NCI-H128 (cell line): ENCODE measurements around the gene PKHD1.

Source experiments
- DNase-seq: peaks from one replicate; lab custom pipeline; 2025; ENCODE audit not compliant: unreplicated experiment; lab: John Stamatoyannopoulos, UW

The PKHD1 gene

DNA sequence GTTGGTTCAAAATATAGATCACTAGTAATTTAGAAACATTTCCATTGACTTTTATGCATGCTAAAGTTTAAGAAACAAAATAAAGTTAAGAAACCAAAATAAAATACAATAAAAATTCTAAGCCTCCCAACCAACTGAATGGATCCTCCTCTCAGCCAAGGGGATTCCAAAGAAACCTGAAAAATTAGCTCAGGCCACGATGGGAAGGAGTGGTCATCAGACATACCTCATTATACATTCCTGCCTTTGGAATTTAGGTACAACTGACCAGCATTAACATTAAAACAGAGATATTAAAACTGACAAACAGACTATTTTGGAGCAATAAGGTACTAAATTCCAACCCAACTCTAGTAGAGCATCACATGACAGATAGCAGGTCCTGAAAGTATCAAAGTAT lies 275.2 kb downstream of the PKHD1 start:
- DNase-seq: no peak

DNA sequence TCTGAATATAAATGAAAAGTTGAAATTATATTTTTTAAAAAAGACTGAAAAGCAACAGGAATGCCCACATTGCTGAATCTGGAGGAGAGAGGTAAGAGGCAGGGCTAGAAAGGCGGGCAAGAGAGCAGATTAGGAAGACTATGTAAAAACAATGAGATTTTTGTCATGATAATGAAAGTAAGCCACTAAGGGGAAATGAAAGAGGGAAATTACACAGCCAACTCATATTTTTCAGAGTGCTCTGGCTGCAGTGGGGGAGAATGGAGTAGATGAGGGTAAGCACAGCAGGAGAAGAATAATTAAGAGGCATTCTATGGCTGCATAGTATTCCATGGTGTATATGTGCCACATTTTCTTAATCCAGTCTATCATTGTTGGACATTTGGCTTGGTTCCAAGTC lies 281.9 kb downstream of the PKHD1 start:
- DNase-seq: no peak

DNA sequence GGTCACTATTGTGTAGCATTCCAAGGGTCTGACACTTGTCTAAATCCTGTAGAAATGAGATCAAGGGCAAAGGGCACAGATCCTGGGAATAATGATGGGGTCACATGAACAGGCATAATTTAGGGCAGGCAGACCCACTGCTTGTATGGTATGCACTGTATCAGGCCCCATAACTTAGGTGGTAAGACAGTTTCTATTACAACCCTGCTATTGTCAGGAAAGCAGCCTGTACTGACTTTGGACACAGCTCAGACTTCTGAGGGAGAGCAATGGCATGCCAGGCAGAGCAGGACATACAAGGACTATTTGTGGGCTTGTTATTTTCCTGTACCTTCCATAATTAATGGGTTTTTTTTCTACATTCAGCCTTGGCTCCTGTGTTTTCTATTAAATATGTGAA lies 286.8 kb downstream of the PKHD1 start:
- DNase-seq: no peak

DNA sequence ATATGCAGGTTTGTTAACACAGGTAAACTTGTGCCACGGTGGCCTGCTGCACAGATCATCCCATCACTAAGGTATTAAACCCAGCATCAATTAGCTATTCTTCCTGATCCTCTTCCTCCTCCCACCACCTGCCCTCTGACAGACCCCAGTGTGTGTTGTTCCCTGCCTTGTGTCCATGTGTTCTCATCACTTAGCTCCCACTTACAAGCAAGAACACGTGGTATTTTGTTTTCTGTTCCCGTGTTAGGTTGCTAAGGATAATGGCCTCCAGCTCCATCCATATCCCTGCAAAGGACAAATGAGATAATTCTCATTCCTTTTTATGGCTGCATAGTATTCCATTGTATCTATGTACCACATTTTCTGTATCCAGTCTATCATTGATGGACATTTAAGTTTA lies 294.0 kb downstream of the PKHD1 start:
- DNase-seq: no peak

DNA sequence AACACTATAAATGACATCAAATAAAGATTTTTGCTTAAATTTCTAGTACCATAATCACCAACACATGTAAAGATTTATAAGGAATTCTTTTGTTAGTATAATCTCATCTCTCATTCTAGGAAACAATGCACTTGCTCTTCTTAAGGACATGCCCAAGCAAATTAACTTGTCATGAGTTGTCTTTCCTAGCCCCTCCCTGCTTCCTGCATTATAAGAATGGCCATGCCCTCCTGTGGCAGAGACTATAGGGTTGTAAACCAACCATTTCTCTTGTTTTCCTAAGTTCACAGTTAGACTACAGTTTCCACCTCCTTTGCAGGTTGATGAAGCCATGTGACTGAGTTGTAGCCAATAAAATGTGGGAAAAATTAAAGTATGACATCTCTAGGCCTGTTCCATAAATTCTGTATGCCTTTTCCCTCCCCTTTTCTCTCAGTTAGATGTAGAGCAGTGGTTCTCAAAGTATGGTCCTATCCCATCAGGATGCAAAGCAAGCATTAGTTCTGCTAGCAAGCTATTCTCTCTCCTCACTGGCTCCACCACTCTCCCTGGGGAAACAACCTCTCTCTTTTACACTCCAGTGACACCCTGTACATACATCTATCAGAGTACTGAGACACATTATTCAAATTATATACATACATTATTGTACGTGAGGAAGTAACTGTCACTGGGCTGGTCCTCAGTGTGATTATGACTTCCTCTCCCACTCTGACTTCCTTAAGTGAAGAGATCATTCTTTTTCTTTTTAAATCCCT lies 295.0 kb downstream of the PKHD1 start:
- no peak for DNase-seq

DNA sequence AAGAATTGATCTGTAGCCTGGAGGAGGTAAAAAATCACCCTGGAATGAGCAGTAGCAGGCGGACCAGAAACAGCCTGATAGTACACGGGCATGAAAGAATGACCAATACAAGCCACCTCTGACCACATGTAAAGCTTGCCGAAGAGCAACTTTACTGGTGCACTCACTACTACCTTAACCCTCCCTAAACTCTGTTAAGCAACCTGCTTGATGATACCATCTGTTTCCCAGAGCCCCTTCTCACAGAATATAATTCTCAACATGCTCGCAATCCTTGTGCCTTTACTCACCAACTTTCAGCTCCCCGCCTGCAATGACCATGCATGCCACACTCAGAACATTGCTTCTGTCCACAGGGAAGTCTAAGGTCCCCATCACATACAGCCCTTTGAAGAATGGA lies 296.5 kb downstream of the PKHD1 start:
- DNase-seq: no peak

DNA sequence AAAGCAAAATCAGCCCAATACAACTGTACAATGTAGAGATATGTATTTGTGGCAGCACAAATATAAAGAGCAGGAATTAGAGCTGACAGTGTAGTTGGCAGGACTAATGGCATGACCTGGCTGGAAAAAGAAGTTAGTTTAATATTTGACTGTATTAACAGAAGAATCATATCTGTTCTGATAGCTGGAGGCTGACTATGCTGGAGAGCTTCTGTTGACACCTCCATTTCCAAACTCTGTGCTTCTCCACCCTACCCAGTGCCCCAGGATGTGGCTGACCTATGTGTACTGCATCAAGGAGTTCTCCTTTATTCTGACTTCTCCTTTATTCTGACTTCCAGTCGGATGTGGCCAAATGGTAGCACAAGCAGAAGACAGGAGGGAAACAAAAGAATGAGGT lies 299.3 kb downstream of the PKHD1 start:
- no peak for DNase-seq

DNA sequence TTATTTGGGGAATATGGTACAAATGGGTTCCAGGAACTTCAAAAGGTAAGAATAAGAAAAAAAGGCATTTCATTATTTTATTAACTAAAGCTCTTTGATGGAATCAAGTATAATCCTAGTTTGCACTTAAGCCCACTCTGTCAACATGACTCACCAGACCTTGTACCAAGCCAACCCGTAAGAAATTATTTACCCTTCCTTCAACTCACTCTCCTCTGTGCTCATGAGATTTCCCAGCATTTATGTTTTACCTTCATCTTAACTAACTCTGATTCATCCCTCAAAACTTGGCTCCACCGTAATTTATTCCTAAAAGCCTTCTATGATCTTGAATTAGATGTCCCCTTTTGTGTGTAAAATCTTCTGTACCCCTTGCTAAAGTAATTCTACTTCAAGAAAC lies 308.7 kb downstream of the PKHD1 start:
- DNase-seq: no peak

DNA sequence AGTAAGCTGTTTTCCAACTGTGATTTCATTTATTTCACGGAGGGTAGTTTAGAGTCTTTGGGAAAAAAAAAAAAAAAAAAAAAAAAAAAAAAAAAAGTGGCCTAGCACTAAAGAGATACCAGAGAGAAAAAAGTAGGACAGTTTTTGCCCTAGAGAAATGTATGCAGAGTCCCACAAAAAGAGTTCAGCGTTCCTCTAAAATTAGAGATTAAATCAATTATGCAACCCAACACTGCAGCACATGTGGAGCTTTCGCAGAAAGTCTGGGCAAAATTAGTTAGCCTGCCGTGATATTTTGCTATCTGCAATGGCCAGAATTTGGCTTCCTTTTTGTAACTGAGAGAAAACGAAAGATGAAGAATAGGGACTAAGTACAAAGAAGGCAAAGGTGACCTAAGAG lies 309.8 kb downstream of the PKHD1 start:
- no peak for DNase-seq

DNA sequence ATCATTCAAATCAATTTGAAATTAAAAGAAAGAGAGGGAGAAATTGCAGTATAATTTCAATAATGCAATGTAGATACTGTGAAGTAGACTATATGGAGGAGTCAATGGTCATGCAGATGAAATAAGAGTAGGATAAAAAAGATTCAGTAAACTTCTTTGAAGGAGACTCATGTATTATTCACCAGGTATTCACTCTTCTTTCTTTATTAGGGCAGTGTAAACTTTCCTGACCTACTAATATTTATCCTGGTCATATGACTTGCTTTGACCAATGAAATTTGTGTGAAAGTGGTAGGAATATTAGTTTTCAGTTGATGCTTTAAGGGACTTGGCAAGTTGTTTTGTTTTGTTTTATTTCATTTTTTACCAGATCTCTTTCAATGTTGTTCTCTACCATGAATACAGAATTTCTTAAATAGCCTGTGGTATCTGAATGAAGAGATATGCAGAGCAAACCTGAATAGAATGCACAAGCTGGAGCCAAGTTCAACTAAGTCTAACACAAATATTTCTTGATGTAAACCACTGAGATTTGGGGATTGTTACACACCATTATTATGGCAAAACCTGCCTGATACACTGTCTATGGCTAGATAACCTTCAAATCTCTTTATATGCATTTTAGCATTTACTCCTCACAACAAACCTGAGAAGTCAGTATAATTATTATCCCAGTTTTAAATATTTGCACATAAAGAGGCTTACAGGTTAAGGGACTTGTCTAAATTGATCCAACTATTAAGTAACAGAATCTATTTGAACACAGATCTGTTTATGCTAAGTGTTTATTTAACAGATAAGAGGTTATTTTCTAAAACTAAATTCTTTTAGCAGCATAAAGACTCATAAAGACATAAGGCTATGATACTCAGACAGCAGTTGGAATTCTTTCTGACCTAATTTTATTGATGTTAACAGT lies 311.2 kb downstream of the PKHD1 start:
- no peak for DNase-seq

DNA sequence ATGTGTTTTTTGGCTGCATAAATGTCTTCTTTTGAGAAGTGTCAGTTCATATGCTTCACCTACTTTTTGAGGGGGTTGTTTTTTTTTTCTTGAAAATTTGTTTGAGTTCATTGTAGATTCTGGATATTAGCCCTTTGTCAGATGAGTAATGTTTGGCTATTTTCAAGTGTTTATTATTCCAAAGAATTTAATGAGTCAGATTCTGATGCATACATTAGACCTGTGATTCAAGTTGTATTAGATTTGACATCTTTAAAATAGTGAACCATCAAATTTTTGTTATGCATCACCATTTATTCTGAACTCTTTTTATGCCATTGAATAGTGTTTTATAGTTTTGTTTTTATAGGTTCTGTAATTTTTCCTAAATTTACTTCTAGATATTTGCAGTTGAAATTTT lies 319.3 kb downstream of the PKHD1 start:
- DNase-seq: no peak

DNA sequence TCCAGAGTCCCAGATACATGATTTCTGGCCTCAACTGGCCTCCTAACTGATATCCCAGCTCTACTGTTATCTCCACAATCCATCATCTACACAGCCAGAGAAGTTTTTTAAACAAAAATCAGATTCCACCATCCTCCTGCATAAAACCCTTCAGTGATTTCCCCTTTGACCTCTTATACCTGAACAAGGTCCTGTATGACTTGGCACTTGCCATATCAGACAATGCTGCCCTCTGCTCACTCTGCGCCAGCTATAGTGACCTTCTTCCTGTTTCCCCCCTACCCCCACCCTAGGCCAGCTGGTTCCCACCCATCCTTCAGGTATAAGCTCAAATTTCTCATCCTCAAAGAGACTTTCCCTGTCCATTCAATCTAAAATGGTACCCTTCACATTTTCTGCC lies 322.2 kb downstream of the PKHD1 start:
- no peak for DNase-seq

DNA sequence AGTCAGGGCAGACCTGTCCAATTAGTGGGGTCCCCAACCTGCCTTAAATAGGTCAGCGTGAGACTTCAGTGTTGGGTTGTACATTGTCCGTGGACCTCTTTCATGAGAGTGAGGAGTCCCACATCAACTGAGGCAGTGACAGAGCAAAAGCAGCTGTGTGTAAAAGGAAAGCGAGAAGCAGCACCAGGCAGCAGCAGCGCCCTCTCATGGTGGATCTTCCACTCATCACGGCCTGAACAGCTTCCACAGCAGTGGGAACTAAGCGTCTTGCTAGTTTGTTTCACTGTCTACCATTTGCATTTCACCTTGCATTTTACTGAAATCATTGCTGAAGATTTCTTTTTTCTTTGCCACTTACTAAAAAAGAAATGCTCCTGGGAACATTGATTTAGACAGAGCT lies 333.8 kb downstream of the PKHD1 start:
- no peak for DNase-seq

DNA sequence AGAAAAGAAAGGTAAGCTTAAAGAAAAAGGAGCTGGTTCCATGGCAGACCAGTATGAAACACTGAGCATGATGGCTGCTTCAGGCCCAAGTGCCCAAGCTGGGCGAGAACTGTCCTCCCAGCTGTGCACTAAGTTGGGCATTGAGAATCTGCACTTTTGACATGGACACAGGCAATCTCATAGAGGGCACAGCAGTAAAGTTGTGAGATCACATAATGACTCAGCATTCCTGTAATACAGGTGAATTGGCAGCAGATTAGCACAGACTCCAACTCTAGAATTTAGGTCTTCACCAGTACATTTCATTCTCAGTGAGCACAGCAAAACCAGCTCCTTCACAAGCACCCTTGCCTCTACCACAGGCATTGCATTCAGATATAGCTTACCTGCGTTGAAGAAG lies 343.4 kb downstream of the PKHD1 start:
- DNase-seq: no peak

DNA sequence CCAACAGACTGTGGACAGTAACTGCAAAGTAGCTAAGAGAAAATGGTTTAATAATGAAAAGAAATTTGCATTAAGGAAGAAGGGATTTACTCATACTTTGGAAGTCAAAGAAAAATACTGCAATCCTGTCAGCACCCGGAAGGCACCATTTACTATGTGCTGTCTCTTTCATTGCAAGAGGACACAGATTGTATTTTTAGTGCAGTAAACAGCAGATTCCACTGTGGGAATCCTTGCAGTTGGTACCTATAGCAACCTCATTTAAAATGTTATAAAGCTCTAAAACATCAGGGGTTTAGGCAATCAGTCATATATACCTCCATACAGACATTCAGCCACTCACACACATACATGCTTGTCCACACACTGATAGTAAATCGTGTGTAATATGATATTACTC lies 346.8 kb downstream of the PKHD1 start:
- no peak for DNase-seq

DNA sequence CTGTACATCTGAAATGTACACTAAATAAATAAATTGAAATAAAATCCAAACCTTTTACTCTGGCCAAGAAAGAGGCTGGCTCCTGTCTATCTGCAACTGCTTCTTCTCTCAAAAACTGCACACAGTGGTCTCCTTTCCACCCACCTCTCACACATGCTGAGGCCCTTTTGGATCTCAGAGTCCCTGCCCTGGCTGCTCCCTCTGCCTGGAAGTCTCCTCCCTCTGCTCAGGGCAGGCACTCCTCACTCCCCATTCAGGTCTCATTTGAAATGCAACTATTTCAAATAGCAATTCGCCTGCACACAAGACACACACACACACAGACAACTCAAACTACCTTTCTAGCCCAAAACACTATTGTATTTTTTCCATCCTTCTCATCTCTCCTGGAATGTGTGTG lies 348.8 kb downstream of the PKHD1 start:
- DNase-seq: no peak

DNA sequence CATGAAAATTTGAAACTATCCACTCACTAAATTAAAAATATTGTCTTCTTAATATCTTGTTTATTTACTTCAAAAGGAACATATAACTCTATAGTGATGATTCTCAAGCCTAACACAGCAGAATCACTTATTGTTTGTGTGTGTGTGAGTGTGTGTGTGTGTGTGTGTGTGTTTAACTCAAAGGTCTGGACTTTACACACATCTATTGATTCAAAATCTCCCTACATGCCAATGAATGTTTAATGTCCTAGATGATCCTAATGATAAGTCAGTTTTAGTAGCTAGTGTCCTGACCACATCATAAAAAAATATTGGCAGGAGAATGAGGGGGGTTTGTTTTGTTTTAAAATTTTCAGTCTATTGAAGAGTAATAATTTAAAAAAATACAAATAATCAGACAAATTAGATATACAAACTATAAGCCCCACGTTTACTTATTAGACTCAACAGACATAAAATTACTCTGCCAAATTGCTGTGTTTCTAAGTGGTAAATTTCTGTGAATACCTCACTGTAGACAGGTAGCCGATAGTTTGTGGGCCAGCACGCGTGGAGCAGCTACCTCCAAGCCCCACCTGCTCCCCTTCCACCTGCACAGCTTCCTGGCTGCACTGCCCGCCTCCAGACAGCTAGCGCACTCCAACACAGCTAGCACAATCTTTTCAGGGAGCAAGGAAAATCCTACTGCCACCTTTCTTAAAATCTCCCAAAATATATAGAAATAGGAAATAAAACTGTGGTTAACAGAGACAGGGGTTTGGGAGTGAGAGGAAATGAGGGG lies 349.6 kb downstream of the PKHD1 start:
- DNase-seq: no peak

DNA sequence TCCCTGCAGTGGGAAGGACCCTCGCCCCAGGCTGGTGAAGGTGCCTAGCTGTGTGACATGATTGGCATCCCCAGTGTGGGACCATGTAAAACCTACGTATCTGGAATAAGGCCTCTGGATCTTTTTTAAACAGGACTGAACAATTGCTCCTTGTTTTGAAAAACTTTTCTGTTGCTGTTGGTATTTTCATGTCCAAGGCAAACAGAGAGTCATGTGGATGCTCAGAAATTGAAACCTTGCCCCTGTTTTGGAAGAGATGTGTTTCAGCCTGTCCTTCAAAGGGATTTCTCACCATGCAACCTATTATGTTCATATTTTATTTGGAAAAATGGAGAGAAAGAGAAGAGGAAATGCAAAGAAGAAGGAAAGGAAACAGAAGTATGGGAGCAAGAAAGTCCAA lies 362.3 kb downstream of the PKHD1 start:
- DNase-seq: no peak

DNA sequence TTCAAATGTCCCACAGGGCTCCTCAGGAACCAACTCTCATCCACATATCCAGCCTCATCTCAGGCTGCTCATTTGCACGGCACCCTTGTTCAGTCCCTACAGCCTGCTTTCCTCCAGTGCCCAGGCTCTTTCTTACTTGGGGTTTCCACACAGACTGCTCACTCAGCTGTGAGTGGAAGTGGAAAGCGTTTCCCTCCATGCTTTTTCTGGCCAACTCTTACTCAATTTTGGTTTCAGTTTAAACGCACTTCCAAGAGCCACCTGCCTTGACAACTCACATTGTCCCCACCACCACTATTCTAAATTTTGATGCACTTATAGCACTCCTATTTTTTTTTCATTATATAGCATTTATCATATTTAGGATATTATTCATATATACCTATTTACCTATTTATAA lies 367.1 kb downstream of the PKHD1 start:
- no peak for DNase-seq

DNA sequence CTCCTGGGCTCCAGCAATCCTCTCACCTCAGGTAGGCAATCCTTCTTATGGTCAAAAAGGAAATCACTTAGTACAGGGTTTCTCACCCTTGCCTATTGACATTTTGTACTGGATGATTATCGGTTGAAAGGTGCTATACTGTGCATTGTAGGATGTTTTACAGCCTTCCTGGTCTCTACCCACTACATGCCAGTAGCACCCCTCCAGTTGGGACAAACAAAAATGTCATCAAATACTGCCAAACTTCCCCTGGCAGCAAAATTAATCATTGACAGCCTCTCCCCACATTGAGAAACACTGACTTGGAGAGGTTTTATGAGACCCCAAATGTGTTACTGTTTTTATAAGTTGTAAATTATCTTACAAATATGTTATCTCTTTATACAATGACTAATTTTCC lies 368.1 kb downstream of the PKHD1 start:
- no peak for DNase-seq

DNA sequence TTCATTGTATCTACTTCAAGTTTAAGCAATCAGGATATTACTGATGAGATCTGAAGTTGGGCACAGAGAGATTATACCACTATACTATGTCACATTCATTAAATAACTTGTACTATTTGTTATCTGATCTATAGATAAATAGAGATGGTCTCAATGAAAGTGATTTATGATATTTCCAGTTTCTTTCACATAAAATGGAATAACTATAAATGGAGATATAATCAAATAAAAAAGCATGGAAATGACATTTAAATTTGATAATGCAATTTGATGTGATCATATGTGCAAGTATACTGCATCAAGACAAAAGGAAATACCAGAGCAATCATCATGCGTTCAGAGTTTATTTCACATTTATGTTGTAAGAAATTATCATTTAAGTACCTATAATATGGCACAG lies 368.9 kb downstream of the PKHD1 start:
- no peak for DNase-seq

DNA sequence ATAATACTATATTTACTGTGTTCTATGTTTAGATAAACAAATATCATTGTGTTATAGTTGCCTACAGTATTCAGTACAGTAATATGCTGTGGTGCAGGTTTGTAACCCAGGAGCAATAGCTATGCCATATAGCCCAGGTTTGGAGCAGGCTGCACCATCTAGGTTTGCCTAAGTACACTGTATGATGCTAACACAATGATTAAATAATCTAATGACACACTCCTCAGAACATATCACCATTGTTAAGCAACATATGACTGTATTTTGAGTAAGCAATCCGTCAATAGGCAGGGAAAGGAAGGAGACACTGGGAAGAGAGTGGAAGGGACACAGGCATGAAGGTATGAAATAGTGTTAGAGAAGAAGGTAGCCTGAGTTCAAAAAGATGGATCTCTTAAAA lies 369.9 kb downstream of the PKHD1 start:
- no peak for DNase-seq
